Ascending aorta (tissue), 2 donors: ENCODE measurements around the gene KSR2. TPM values are rescaled to one million over a fixed set of nuclear protein-coding genes. Genes with fewer than 3 reads are reported as not detected.

Source experiments
- DNase-seq, 2 donors: peaks; one replicate each; pipeline ENCODE4 v3.0.0-alpha.2; 2019; ENCODE audit warnings: low spot score in 2 of 2
- H3K27ac ChIP-seq, 2 donors: fragments of 200-600 bp; sonication (generic); one replicate each; pipeline ENCODE4 v1.5.1; 2016 to 2017; ENCODE audit warnings: mild to moderate bottlenecking in 1 of 2
- H3K27me3 ChIP-seq: fragments of 200-600 bp; sonication (generic); one replicate; pipeline ENCODE4 v1.5.1; 2017
- H3K36me3 ChIP-seq, 2 donors: fragments of 200-600 bp; sonication (generic); one replicate each; pipeline ENCODE4 v1.5.1; 2016
- H3K4me1 ChIP-seq, 2 donors: fragments of 200-600 bp; sonication (generic); one replicate each; pipeline ENCODE4 v1.5.1; 2016 to 2017; ENCODE audit warnings: mild to moderate bottlenecking in 1 of 2
- H3K4me3 ChIP-seq, 2 donors: fragments of 200-600 bp; sonication (generic); one replicate each; pipeline ENCODE4 v1.5.1; 2016 to 2017; ENCODE audit warnings: mild to moderate bottlenecking in 1 of 2
- H3K9me3 ChIP-seq, 2 donors: fragments of 200-600 bp; sonication (generic); one replicate each; pipeline ENCODE4 v1.5.1; 2016
- intact Hi-C: fragments of 100-400 bp; cut with DNase I; formaldehyde crosslinking; loops from one replicate; pipeline ENCODE4 v1.15.1; 2023
- total RNA-seq: library from RNA; depleted of rRNA; stranded (reverse); fragments of >200 nt; gene quantifications from one replicate; pipeline ENCODE4 v1.1.0, GENCODE V29; 2016
- TF ChIP-seq, protein P1 (sequence below), 3 experiments: fragments of 200-600 bp in 2 of 3; fragments of 450-650 bp in 1 of 3; sonication (generic) in 2 of 3; IDR thresholded peaks; one replicate each; pipeline ENCODE4 v1.5.1; 2016 to 2019; ENCODE audit warnings: antibody characterized with exemption in 3 of 3, mild to moderate bottlenecking in 1 of 3, moderate library complexity in 1 of 3

Gene KSR2
- total RNA-seq, 1 donor from 2014 or later: 0.11 TPM

DNA sequence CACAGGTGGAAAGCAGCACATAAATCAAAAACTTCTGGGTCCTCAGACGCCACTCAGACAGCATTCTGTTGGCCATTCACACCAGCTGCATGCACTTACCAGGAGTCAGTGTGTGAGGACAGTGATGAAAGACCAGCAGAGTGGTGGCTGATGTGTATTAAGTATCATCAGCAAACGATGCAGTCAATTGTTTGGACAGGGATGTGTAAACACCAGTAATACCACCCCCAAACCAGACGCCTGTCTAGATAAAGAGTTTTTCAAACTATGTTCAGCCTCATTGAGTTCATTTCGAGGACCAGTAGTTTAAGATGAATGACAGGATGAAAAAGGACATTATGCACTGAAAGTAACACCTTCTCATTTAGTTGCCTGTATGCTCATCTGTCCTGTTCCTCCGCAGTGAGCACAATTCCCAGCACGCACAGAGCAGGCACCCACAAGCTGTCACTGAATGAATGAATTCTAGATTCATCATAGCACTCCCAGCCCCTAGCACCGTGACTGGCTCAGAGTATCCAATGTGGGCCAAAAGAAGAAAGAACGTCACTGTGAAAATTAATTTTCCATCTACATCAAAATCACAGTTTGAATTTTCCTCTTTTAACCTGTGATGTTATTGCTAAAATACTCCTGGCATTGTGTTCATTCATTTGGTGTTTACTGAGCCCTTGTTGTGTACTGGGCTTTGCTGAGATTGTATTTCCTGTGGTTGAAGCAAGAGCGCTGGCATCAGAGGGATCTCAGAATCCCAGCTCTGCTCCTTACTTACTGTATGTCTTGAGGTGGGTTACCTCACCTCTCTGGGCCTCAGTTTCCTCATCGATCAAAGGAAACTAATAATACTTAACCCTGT is 482.6 kb downstream of the KSR2 start:
- DNase-seq: no peak
- Histone ChIP-seq H3K9me3 (no peaks in the 10 kb centered on the region), H3K4me1 (no peaks in the 10 kb centered on the region), H3K27me3 (no peaks in the 10 kb centered on the region), H3K4me3 (no peak overlapping the region), H3K27ac (no peak overlapping the region), H3K36me3 (no peaks in the 10 kb centered on the region)
- TF ChIP-seq, protein P1, sequence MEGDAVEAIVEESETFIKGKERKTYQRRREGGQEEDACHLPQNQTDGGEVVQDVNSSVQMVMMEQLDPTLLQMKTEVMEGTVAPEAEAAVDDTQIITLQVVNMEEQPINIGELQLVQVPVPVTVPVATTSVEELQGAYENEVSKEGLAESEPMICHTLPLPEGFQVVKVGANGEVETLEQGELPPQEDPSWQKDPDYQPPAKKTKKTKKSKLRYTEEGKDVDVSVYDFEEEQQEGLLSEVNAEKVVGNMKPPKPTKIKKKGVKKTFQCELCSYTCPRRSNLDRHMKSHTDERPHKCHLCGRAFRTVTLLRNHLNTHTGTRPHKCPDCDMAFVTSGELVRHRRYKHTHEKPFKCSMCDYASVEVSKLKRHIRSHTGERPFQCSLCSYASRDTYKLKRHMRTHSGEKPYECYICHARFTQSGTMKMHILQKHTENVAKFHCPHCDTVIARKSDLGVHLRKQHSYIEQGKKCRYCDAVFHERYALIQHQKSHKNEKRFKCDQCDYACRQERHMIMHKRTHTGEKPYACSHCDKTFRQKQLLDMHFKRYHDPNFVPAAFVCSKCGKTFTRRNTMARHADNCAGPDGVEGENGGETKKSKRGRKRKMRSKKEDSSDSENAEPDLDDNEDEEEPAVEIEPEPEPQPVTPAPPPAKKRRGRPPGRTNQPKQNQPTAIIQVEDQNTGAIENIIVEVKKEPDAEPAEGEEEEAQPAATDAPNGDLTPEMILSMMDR (IDR thresholded peaks at IDR 0.05): no peak
- intact Hi-C loops: no loop called here

DNA sequence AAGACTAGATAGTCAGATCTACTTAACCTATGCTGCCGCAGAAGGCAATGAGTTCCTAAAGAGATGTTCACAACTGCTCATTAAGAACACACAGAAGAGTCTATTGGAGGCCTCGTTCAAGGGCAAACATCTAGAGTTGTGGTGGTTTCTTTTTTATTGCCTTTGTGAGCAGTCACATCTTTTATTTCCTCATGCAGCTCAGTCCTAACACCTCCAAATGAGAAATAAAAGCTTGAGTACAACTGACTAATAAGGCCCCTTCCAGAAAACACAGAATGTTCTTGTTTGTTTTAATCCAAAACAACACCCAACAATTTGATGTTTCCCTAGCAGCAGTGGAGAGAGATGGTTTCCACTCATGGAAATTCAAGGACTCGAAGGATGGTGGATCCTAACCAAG is 483.9 kb downstream of the KSR2 start:
- H3K4me3 ChIP-seq: no peak overlapping the region
- no peaks in the 10 kb centered on the region for H3K9me3 ChIP-seq
- no peak for DNase-seq
- no peaks in the 10 kb centered on the region for H3K4me1 ChIP-seq
- H3K27me3 ChIP-seq: no peaks in the 10 kb centered on the region
- no peak overlapping the region for H3K27ac ChIP-seq
- TF ChIP-seq, protein P1 (IDR thresholded peaks at IDR 0.05): no peak
- no peaks in the 10 kb centered on the region for H3K36me3 ChIP-seq
- intact Hi-C loops: no loop called here

DNA sequence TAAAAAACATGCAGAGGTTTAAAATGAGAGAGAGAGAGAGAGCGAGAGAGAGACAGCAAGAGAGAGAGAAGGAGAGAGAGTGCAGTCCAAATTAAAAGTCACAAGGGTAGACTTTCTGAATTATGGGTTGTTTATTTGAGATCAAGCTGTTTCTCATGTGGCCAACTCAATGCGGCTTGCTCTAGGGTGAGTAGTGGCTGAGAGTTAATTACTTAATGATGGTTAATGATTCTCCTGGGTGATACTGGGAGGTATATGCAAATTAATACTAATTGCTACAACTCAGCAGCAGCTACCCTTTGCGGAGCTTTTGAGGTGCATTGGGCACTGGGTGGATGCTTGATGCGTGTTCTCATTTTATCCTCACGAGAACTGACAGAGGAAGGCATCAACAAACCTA is 485.3 kb downstream of the KSR2 start:
- no peak for DNase-seq
- TF ChIP-seq, protein P1 (IDR thresholded peaks at IDR 0.05): no peak
- Histone ChIP-seq H3K27ac (no peak overlapping the region), H3K4me3 (no peak overlapping the region), H3K4me1 (no peaks in the 10 kb centered on the region), H3K36me3 (no peaks in the 10 kb centered on the region), H3K9me3 (no peaks in the 10 kb centered on the region), H3K27me3 (no peaks in the 10 kb centered on the region)
- intact Hi-C loops: no loop called here

DNA sequence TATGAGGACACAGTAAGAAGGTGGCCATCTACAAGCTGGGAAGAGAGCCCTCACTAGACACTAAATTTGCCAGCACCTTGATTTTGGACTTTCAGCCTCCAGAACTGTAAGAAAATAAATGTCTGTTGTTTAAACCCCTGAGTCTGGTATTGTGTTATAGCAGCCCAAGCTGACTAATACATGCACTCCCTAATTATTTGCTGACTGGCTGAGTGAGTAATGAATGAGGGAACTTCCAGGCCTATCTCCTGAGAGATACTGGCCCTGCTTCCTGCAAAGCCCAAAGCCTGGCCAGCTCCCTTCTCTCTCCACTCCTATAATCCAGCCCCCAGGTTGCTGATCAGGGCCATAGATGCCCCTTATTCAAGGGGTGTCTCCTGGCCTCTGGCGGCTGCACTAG is 487.3 kb downstream of the KSR2 start:
- Histone ChIP-seq H3K27ac (no peak overlapping the region), H3K4me1 (no peaks in the 10 kb centered on the region), H3K27me3 (no peaks in the 10 kb centered on the region), H3K9me3 (no peaks in the 10 kb centered on the region), H3K36me3 (no peaks in the 10 kb centered on the region), H3K4me3 (no peak overlapping the region)
- intact Hi-C loops: no loop called here
- no peak for DNase-seq
- TF ChIP-seq, protein P1 (IDR thresholded peaks at IDR 0.05): no peak

DNA sequence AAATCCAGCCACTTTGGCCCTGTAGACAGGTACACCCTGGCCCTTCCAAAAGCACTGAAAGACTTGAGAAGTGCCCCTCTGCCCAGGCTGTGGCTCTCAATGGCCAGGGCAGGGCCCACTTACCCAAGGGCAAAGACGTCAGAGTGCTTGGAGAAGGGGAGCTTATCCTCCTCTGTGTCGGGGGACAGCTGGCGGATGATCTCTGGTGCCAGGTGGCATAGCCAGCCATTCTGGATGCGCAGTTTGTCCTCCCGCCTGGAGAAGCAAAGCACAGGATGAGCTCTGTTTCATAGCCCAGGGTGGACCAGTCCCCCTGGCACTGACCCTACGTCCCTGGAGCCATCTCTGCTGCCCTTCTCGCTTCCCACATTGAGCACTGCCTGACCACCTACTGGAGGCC is 492.4 kb downstream of the KSR2 start:
- H3K27me3 ChIP-seq: no peaks in the 10 kb centered on the region
- intact Hi-C loops: no loop called here
- H3K4me1 ChIP-seq: no peaks in the 10 kb centered on the region
- DNase-seq: no peak
- no peaks in the 10 kb centered on the region for H3K9me3 ChIP-seq
- no peak overlapping the region for H3K4me3 ChIP-seq
- TF ChIP-seq, protein P1 (IDR thresholded peaks at IDR 0.05): no peak
- no peaks in the 10 kb centered on the region for H3K36me3 ChIP-seq
- H3K27ac ChIP-seq: no peak overlapping the region
